ENCODE data around the gene TRAP1. TPM values are rescaled to one million over a fixed set of nuclear protein-coding genes. Genes with fewer than 3 reads are reported as not detected.

TRAP1 gene
- total RNA-seq, 1 experiment from 2014 or later = 173 TPM

GRCh38 chr16:3762107-3762750 is 44.9 kb upstream of the TRAP1 start:
- Histone ChIP-seq H3K27me3 (replicated peaks; ENCODE audit: control insufficient read depth, insufficient read depth, low read length) (no peaks in the 10 kb centered on the region), H3K9me3 (no peaks in the 10 kb centered on the region), H3K4me1 (no peaks in the 10 kb centered on the region), H3K4me3 (ENCODE audit: low read depth, low read length) (no peak overlapping the region), H3K36me3 (ENCODE audit: control insufficient read depth, insufficient read depth, low read length) (peaks cover 2% of the 10 kb centered on the region)
- TF ChIP-seq CTCF (IDR thresholded peaks at IDR 0.05; ENCODE audit: insufficient read depth in 1 of 2, low read depth in 1 of 2, low read length in 1 of 2, severe bottlenecking in 1 of 2, unreplicated experiment in 1 of 2) = no peak
- peaks cover 70% of the 10 kb centered on the region for H3K36me3 Mint-ChIP-seq (ENCODE audit: insufficient read depth, unreplicated experiment)
- H3K4me1 Mint-ChIP-seq (ENCODE audit: low read depth, unreplicated experiment) = no peaks in the 10 kb centered on the region
- BruUV-seq (replicated peaks) = no TSS peak
- no peak for DNase-seq
- no peaks in the 10 kb centered on the region for H3K9me3 Mint-ChIP-seq (ENCODE audit: unreplicated experiment)
- H3K4me3 Mint-ChIP-seq (ENCODE audit: unreplicated experiment) = no peak overlapping the region
- H3K27ac Mint-ChIP-seq (ENCODE audit: unreplicated experiment) = no peak overlapping the region
- intact Hi-C loops (cut with micrococcal nuclease; ENCODE audit: unreplicated experiment) = no loop called here
- H3K27me3 Mint-ChIP-seq (ENCODE audit: insufficient read depth, unreplicated experiment) = no peaks in the 10 kb centered on the region
- ChIA-PET CTCF (interaction anchor here (0.6 kb wide), 1 partner anchor 119 kb away, joined by 3 read pairs; no protein-coding TSS in a partner anchor), POLR2A (no interaction called here)

GRCh38 chr16:3761375-3762106 is 44.2 kb upstream of the TRAP1 start:
- Mint-ChIP-seq H3K9me3 (ENCODE audit: unreplicated experiment) (no peaks in the 10 kb centered on the region), H3K27me3 (ENCODE audit: insufficient read depth, unreplicated experiment) (no peaks in the 10 kb centered on the region), H3K27ac (ENCODE audit: unreplicated experiment) (no peak overlapping the region), H3K36me3 (ENCODE audit: insufficient read depth, unreplicated experiment) (peaks cover 69% of the 10 kb centered on the region), H3K4me3 (ENCODE audit: unreplicated experiment) (no peak overlapping the region), H3K4me1 (ENCODE audit: low read depth, unreplicated experiment) (no peaks in the 10 kb centered on the region)
- TF ChIP-seq CTCF (IDR thresholded peaks at IDR 0.05; ENCODE audit: insufficient read depth in 1 of 2, low read depth in 1 of 2, low read length in 1 of 2, severe bottlenecking in 1 of 2, unreplicated experiment in 1 of 2) = no peak
- BruUV-seq (replicated peaks) = no TSS peak
- intact Hi-C loops (cut with micrococcal nuclease; ENCODE audit: unreplicated experiment) = no loop called here
- H3K9me3 ChIP-seq = no peaks in the 10 kb centered on the region
- ChIA-PET POLR2A (no interaction called here), CTCF (interaction anchor here (0.6 kb wide), 1 partner anchor 120 kb away, joined by 3 read pairs; no protein-coding TSS in a partner anchor)
- H3K4me1 ChIP-seq = no peaks in the 10 kb centered on the region
- DNase-seq = no peak
- H3K4me3 ChIP-seq (ENCODE audit: low read depth, low read length) = no peak overlapping the region
- H3K36me3 ChIP-seq (ENCODE audit: control insufficient read depth, insufficient read depth, low read length) = no peaks in the 10 kb centered on the region; the same call in 1 of the 2 replicates
- H3K27me3 ChIP-seq (replicated peaks; ENCODE audit: control insufficient read depth, insufficient read depth, low read length) = no peaks in the 10 kb centered on the region

- no peaks in the 10 kb centered on the region for H3K4me1 Mint-ChIP-seq (ENCODE audit: low read depth, unreplicated experiment)
- Histone ChIP-seq H3K4me1 (no peaks in the 10 kb centered on the region), H3K36me3 (ENCODE audit: control insufficient read depth, insufficient read depth, low read length) (no peaks in the 10 kb centered on the region; the same call in 1 of the 2 replicates), H3K27me3 (replicated peaks; ENCODE audit: control insufficient read depth, insufficient read depth, low read length) (no peaks in the 10 kb centered on the region), H3K9me3 (no peaks in the 10 kb centered on the region), H3K4me3 (ENCODE audit: low read depth, low read length) (no peak overlapping the region)
- no peak for TF ChIP-seq CTCF (IDR thresholded peaks at IDR 0.05; ENCODE audit: insufficient read depth in 1 of 2, low read depth in 1 of 2, low read length in 1 of 2, severe bottlenecking in 1 of 2, unreplicated experiment in 1 of 2)
- no peak overlapping the region for H3K4me3 Mint-ChIP-seq (ENCODE audit: unreplicated experiment)
- no peaks in the 10 kb centered on the region for H3K9me3 Mint-ChIP-seq (ENCODE audit: unreplicated experiment)
- ChIA-PET POLR2A (no interaction called here), CTCF (no interaction called here)
- intact Hi-C loops (cut with micrococcal nuclease; ENCODE audit: unreplicated experiment) = no loop called here
- H3K27ac Mint-ChIP-seq (ENCODE audit: unreplicated experiment) = no peak overlapping the region
- DNase-seq = no peak
- H3K27me3 Mint-ChIP-seq (ENCODE audit: insufficient read depth, unreplicated experiment) = no peaks in the 10 kb centered on the region
- BruUV-seq (replicated peaks) = no TSS peak
- H3K36me3 Mint-ChIP-seq (ENCODE audit: insufficient read depth, unreplicated experiment) = peaks cover 68% of the 10 kb centered on the region
Measured at GRCh38 chr16:3760518-3760917, 43.2 kb upstream of the TRAP1 start.
